Endothelial cell of umbilical vein (primary cell): ENCODE data around the gene KCND2.

Source experiments
- EZH2 ChIP-seq: IDR thresholded peaks from 2 replicates; pipeline ENCODE4 v1.6.1; 2012; ENCODE audit warnings: borderline replicate concordance, low read depth, mild to moderate bottlenecking, moderate library complexity, low read length, inconsistent platforms; ENCODE audit not compliant: severe bottlenecking
- MYC ChIP-seq: IDR thresholded peaks from one replicate; pipeline ENCODE4 v1.6.1; 2011; ENCODE audit warnings: mild to moderate bottlenecking, low read depth, low read length
- POLR2A ChIP-seq: IDR thresholded peaks from 2 replicates; pipeline ENCODE4 v1.6.1; 2012; ENCODE audit warnings: low read depth, mild to moderate bottlenecking, control low read depth, low read length
- TF ChIP-seq, protein P1 (sequence below), 2 donors: IDR thresholded peaks; 1 replicate in 1 of 2; 2 replicates in 1 of 2; pipeline ENCODE4 v1.5.1; 2011; ENCODE audit warnings: low read length in 2 of 2, mild to moderate bottlenecking in 2 of 2, moderate library complexity in 2 of 2, control low read depth in 1 of 2, inconsistent platforms in 1 of 2, low read depth in 1 of 2; ENCODE audit not compliant: insufficient read depth in 1 of 2; ENCODE audit errors: extremely low read depth in 1 of 2

DNA sequence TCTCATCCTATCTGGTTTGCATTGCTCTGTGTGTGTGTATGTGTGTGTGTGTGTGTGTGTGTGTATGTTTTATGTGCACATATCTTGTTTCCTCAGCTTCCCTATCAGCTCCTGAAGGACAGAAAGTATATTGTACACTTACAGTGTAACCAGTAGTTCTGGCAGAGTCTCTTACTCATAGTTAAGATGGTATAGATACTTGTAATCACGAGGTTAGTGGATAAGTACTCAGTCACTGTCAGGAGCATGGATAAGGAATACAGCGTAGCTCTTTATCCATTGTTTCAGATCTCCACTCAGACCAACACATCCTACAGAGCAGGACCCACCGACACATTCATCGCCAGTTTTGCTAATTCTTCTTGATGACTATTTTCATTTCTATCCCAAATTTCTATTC is 309.9 kb downstream of the KCND2 start:
- TF ChIP-seq, protein P1, sequence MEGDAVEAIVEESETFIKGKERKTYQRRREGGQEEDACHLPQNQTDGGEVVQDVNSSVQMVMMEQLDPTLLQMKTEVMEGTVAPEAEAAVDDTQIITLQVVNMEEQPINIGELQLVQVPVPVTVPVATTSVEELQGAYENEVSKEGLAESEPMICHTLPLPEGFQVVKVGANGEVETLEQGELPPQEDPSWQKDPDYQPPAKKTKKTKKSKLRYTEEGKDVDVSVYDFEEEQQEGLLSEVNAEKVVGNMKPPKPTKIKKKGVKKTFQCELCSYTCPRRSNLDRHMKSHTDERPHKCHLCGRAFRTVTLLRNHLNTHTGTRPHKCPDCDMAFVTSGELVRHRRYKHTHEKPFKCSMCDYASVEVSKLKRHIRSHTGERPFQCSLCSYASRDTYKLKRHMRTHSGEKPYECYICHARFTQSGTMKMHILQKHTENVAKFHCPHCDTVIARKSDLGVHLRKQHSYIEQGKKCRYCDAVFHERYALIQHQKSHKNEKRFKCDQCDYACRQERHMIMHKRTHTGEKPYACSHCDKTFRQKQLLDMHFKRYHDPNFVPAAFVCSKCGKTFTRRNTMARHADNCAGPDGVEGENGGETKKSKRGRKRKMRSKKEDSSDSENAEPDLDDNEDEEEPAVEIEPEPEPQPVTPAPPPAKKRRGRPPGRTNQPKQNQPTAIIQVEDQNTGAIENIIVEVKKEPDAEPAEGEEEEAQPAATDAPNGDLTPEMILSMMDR (IDR thresholded peaks at IDR 0.05; ENCODE audit: extremely low read depth in 1 of 2, insufficient read depth in 1 of 2, low read depth in 1 of 2, low read length in 2 of 2) = no peak
- TF ChIP-seq EZH2 = no peak
- TF ChIP-seq MYC = no peak
- TF ChIP-seq POLR2A = no peak
